ENCODE measurements around the gene ARHGAP22. TPM values are rescaled to one million over a fixed set of nuclear protein-coding genes. Genes with fewer than 3 reads are reported as not detected.

ARHGAP22 gene
- total RNA-seq, 2 donors from 2014 or later, result 4.4 to 8.6 TPM

DNA sequence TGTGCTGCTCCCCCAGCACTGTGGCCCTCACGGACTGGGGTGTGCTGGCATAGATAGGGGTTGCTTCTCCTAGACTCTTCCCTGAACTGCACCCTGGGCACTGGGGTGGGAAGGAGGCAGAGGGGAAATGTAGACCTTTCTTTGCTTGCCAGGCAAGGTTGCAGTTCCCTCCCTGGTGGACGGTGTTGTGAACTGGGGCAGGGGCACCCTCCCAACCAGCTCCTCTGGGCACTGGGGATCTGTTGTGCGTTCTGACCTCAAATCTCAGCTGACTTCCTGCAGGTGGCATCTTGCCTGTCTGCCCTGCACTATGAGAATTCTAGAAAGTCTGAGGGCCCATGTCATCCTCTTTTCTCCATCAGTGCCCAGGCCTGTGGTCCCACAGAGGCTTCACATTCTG lies 53.9 kb downstream of the ARHGAP22 start:
- no peaks in the 10 kb centered on the region for H3K27me3 ChIP-seq (replicated peaks; ENCODE audit: insufficient read depth)
- no peak overlapping the region for H3K4me3 ChIP-seq
- no peaks in the 10 kb centered on the region for H3K9me3 ChIP-seq
- H3K36me3 ChIP-seq, result no peaks in the 10 kb centered on the region
- no peak overlapping the region for H3K27ac ChIP-seq
- 76% methylated on average over 3 of the region's 3 CpGs for WGBS
- intact Hi-C loops (cut with DNase I), result loop anchor here (2.0 to 10.0 kb wide), 2 partner anchors 106 to 186 kb away; no protein-coding TSS in a partner anchor
- DNase-seq (ENCODE audit: low spot score), result no peak
- TF ChIP-seq POLR2A (IDR thresholded peaks at IDR 0.05) (no peak), POLR2AphosphoS5 (IDR thresholded peaks at IDR 0.05) (no peak)
- TF ChIP-seq, protein P1, sequence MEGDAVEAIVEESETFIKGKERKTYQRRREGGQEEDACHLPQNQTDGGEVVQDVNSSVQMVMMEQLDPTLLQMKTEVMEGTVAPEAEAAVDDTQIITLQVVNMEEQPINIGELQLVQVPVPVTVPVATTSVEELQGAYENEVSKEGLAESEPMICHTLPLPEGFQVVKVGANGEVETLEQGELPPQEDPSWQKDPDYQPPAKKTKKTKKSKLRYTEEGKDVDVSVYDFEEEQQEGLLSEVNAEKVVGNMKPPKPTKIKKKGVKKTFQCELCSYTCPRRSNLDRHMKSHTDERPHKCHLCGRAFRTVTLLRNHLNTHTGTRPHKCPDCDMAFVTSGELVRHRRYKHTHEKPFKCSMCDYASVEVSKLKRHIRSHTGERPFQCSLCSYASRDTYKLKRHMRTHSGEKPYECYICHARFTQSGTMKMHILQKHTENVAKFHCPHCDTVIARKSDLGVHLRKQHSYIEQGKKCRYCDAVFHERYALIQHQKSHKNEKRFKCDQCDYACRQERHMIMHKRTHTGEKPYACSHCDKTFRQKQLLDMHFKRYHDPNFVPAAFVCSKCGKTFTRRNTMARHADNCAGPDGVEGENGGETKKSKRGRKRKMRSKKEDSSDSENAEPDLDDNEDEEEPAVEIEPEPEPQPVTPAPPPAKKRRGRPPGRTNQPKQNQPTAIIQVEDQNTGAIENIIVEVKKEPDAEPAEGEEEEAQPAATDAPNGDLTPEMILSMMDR (IDR thresholded peaks at IDR 0.05), result no peak
- H3K4me1 ChIP-seq (replicated peaks), result no peaks in the 10 kb centered on the region

DNA sequence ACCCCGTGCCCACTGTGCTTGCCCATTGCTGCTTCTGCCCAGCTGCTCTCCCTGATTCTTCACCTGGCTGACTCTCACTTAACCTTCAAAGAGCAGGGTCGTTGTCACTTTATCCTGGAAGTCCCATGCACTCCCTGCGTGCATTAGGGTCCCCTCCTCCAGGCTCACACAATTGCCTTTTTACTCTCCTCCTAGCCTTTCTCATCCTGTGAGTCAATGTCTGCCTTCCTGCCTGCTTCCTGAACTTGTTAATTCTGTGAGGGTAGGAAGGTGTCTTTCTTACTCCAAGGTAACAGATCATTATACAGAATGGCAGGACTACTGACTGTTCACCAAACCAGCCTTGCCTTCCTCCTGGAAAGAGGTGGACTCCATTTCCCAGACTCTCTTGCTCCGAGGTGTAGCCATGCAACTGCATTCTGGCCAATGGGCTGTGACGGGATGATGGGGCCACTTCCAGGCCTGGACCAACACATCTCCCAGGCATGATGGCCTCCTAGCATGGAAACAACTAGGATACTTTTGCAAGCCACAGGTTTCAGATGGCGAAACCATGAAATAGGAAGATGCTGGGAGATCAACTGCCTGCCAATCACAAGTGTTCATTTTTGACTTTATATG lies 54.7 kb downstream of the ARHGAP22 start:
- intact Hi-C loops (cut with DNase I), result loop anchor here (2.0 to 10.0 kb wide), 2 partner anchors 107 to 185 kb away; no protein-coding TSS in a partner anchor
- no peak for DNase-seq (ENCODE audit: low spot score)
- no peak overlapping the region for H3K27ac ChIP-seq
- no peaks in the 10 kb centered on the region for H3K4me1 ChIP-seq (replicated peaks)
- no peaks in the 10 kb centered on the region for H3K9me3 ChIP-seq
- TF ChIP-seq POLR2A (IDR thresholded peaks at IDR 0.05), result no peak
- TF ChIP-seq, protein P1 (IDR thresholded peaks at IDR 0.05), result no peak
- TF ChIP-seq POLR2AphosphoS5 (IDR thresholded peaks at IDR 0.05), result no peak
- no peaks in the 10 kb centered on the region for H3K27me3 ChIP-seq (replicated peaks; ENCODE audit: insufficient read depth)
- no peaks in the 10 kb centered on the region for H3K36me3 ChIP-seq
- H3K4me3 ChIP-seq, result no peak overlapping the region
- 86% methylated on average over 6 of the region's 6 CpGs for WGBS

DNA sequence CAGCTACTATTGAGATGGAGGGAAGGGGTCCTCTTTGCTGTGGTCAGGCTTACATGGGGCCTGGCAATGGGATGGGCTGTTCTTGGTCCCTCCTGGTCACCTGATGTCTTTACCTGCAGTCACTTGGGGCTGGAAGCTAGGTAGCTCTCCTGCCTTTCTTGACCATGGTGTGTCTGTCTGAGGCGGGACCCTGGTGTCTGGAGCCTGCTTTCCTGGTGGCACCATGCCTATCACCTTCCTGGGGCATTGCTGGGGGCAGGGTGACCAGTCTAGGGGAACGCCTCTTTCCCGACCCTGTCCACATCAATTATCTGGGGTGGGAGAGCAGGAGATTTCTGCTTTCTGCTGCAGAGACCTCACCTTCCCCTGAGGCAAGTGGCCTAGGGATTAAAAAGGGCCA lies 55.6 kb downstream of the ARHGAP22 start:
- Histone ChIP-seq H3K4me1 (replicated peaks) (no peaks in the 10 kb centered on the region), H3K27ac (no peak overlapping the region), H3K4me3 (no peak overlapping the region), H3K9me3 (no peaks in the 10 kb centered on the region), H3K27me3 (replicated peaks; ENCODE audit: insufficient read depth) (no peaks in the 10 kb centered on the region), H3K36me3 (no peaks in the 10 kb centered on the region)
- DNase-seq (ENCODE audit: low spot score), result no peak
- intact Hi-C loops (cut with DNase I), result no loop called here
- 95% methylated on average over 3 of the region's 3 CpGs for WGBS
- no peak for TF ChIP-seq POLR2A (IDR thresholded peaks at IDR 0.05)
- TF ChIP-seq POLR2AphosphoS5 (IDR thresholded peaks at IDR 0.05), result no peak
- TF ChIP-seq, protein P1 (IDR thresholded peaks at IDR 0.05), result no peak

DNA sequence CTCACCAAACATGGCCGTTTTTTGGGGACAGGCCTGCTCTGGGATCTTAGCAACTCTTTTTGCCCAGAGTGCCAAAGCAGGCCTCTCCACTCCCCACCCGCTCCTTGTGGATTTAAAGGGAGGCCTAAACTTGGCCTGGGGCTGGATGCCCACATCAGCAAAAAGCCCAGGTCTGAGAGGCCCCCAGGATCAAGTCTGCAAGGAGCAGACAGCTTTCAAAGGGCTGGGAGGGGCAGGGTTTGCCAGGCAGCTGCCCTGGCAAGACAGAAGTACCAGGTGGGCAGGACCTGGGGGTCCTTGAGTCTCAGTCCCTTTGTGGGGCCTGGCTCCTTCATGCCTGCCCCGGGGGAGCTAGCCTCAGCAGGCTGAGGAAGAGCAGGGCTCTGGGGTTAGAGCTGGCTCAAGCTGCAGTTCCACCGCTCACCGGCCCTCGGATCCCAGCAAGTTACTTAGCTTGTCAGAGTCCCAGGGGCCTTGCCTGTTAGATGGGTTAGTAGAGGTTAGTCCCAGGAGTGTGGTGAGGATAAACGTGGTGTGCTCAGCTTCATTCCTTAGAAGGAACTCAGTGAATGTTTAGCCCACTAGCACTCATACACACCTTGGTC lies 56.2 kb downstream of the ARHGAP22 start:
- intact Hi-C loops (cut with DNase I), result no loop called here
- TF ChIP-seq POLR2AphosphoS5 (IDR thresholded peaks at IDR 0.05), result no peak
- TF ChIP-seq, protein P1 (IDR thresholded peaks at IDR 0.05), result no peak
- no peak for TF ChIP-seq POLR2A (IDR thresholded peaks at IDR 0.05)
- DNase-seq (ENCODE audit: low spot score), result no peak

DNA sequence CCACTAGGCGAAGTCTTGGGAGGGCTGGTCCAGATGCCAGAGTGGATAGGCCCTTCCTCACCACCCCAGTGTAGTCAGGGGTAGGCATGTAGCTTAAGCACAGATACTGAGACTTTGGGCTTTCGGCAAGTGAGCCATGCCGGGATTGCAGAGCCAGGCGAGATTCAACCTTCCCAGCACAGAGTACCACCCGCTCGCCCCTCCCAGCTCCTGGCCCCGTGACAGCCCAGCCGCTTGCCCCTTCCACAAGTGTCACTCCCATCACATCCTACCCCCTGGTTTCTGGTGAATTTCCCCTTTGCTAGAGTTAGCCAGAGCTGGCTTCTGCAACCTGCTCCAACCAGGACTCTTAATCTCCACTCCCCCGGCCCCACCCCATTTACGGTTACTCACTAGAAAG lies 56.9 kb downstream of the ARHGAP22 start:
- Histone ChIP-seq H3K4me1 (replicated peaks) (no peaks in the 10 kb centered on the region), H3K9me3 (no peaks in the 10 kb centered on the region), H3K36me3 (no peaks in the 10 kb centered on the region), H3K27ac (no peak overlapping the region), H3K4me3 (no peak overlapping the region), H3K27me3 (replicated peaks; ENCODE audit: insufficient read depth) (no peaks in the 10 kb centered on the region)
- WGBS, result 85% methylated on average over 10 of the region's 10 CpGs
- TF ChIP-seq, protein P1 (IDR thresholded peaks at IDR 0.05), result no peak
- TF ChIP-seq POLR2A (IDR thresholded peaks at IDR 0.05) (no peak), POLR2AphosphoS5 (IDR thresholded peaks at IDR 0.05) (no peak)
- intact Hi-C loops (cut with DNase I), result no loop called here
- DNase-seq (ENCODE audit: low spot score), result no peak

More for the DNA sequence above, 56.2 kb downstream of the ARHGAP22 start:
- H3K4me3 ChIP-seq, result no peak overlapping the region
- H3K27me3 ChIP-seq (replicated peaks; ENCODE audit: insufficient read depth), result no peaks in the 10 kb centered on the region
- no peaks in the 10 kb centered on the region for H3K4me1 ChIP-seq (replicated peaks)
- no peak overlapping the region for H3K27ac ChIP-seq
- H3K36me3 ChIP-seq, result no peaks in the 10 kb centered on the region
- WGBS, result 81% methylated on average over 7 of the region's 7 CpGs
- no peaks in the 10 kb centered on the region for H3K9me3 ChIP-seq
